HG03060 (cell line): ENCODE measurements around the gene USP37.

ENCODE experiments used
- ATAC-seq: cut with Tn5 transposase; IDR thresholded peaks from one replicate; pipeline ENCODE4 v1.9.1; 2021; ENCODE audit warnings: low read depth, moderate number of reproducible peaks; ENCODE audit not compliant: unreplicated experiment

Gene USP37

GRCh38 chr2:218477247-218477646 lies 90.9 kb downstream of the USP37 start:
- ATAC-seq = no peak

GRCh38 chr2:218476676-218477075 lies 91.5 kb downstream of the USP37 start:
- ATAC-seq = no peak

GRCh38 chr2:218474527-218474926 lies 93.6 kb downstream of the USP37 start:
- ATAC-seq = no peak

GRCh38 chr2:218472988-218473387 lies 95.2 kb downstream of the USP37 start:
- no peak for ATAC-seq

- ATAC-seq = no peak
These were observed 96.2 kb downstream of the USP37 start for GRCh38 chr2:218471982-218472381.

GRCh38 chr2:218471036-218471435 lies 97.1 kb downstream of the USP37 start:
- no peak for ATAC-seq

GRCh38 chr2:218470448-218470847 lies 97.7 kb downstream of the USP37 start:
- no peak for ATAC-seq

GRCh38 chr2:218465987-218466633 lies 102.0 kb downstream of the USP37 start:
- no peak for ATAC-seq

- no peak for ATAC-seq
These were observed 109.6 kb downstream of the USP37 start for GRCh38 chr2:218458598-218458997.

- ATAC-seq = no peak
These were observed 111.3 kb downstream of the USP37 start for GRCh38 chr2:218456849-218457248.

- ATAC-seq = no peak
These were observed 116.1 kb downstream of the USP37 start for GRCh38 chr2:218452079-218452478.

GRCh38 chr2:218448934-218449333 lies 119.2 kb downstream of the USP37 start:
- no peak for ATAC-seq

GRCh38 chr2:218447072-218447471 lies 121.1 kb downstream of the USP37 start:
- no peak for ATAC-seq

GRCh38 chr2:218446547-218446946 lies 121.6 kb downstream of the USP37 start:
- no peak for ATAC-seq

GRCh38 chr2:218445602-218446001 lies 122.5 kb downstream of the USP37 start:
- ATAC-seq = no peak

- ATAC-seq = no peak
These were observed 123.3 kb downstream of the USP37 start for GRCh38 chr2:218444692-218445357.

- ATAC-seq = no peak
These were observed 129.6 kb downstream of the USP37 start for GRCh38 chr2:218438596-218438995.

- ATAC-seq = no peak
These were observed 130.2 kb downstream of the USP37 start for GRCh38 chr2:218437969-218438368.

- no peak for ATAC-seq
These were observed 131.2 kb downstream of the USP37 start for GRCh38 chr2:218436992-218437391.

GRCh38 chr2:218435003-218435982 lies 132.9 kb downstream of the USP37 start:
- no peak for ATAC-seq

- no peak for ATAC-seq
These were observed 133.7 kb downstream of the USP37 start for GRCh38 chr2:218434456-218434855.
